ENCODE data around the gene RERE.

- no peak for TF ChIP-seq EZH2 (IDR thresholded peaks at IDR 0.05; ENCODE audit: insufficient read depth, low read length)
- TF ChIP-seq CTCF (IDR thresholded peaks at IDR 0.05; ENCODE audit: insufficient read depth, low read depth, low read length): no peak
Measured at GRCh38 chr1:8642114-8642513, 175.3 kb downstream of the RERE start.
